Keratinocyte (primary cell): Measurements from ENCODE around the gene CNTNAP5.

Experiments used
- EZH2 ChIP-seq: IDR thresholded peaks from one replicate; pipeline ENCODE4 v1.6.1; 2012; ENCODE audit warnings: inconsistent platforms, mild to moderate bottlenecking, low read length, moderate library complexity
- TF ChIP-seq, protein P1 (sequence below), 3 experiments: IDR thresholded peaks in 1 of 3; conservative IDR thresholded peaks in 1 of 3; optimal IDR thresholded peaks in 1 of 3; 2 replicates in 2 of 3; 3 replicates in 1 of 3; pipeline versions ENCODE3 to v1.5.1; 2011; ENCODE audit warnings: low read length in 3 of 3, mild to moderate bottlenecking in 3 of 3, moderate library complexity in 2 of 3, control low read depth in 1 of 3, inconsistent platforms in 1 of 3; ENCODE audit not compliant: insufficient read depth in 2 of 3; ENCODE audit errors: extremely low read depth in 1 of 3

DNA sequence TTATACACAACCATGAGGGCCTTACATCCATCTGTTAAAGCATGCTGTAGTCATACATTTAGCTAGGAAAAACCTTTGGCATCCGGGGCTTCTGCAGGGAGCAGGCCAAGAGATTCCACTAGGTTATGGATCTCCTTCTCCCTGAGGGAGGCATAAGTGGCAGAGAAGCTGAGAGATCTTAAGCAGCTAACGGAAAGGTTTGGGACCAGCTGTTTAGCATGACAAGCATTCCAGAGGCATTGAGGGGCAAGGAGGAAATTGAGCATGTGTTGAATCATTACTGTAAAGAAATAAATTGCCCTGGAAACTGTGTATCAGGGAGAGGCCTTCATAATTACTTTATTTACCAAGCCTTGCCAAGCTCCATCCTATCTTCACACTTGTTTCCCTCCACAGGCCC, 643.1 kb downstream of the CNTNAP5 start:
- TF ChIP-seq, protein P1, sequence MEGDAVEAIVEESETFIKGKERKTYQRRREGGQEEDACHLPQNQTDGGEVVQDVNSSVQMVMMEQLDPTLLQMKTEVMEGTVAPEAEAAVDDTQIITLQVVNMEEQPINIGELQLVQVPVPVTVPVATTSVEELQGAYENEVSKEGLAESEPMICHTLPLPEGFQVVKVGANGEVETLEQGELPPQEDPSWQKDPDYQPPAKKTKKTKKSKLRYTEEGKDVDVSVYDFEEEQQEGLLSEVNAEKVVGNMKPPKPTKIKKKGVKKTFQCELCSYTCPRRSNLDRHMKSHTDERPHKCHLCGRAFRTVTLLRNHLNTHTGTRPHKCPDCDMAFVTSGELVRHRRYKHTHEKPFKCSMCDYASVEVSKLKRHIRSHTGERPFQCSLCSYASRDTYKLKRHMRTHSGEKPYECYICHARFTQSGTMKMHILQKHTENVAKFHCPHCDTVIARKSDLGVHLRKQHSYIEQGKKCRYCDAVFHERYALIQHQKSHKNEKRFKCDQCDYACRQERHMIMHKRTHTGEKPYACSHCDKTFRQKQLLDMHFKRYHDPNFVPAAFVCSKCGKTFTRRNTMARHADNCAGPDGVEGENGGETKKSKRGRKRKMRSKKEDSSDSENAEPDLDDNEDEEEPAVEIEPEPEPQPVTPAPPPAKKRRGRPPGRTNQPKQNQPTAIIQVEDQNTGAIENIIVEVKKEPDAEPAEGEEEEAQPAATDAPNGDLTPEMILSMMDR (optimal IDR thresholded peaks at IDR 0.05 in 1 of 3, IDR thresholded peaks at IDR 0.05 in 1 of 3, conservative IDR thresholded peaks at IDR 0.05 in 1 of 3; ENCODE audit: extremely low read depth in 1 of 3, insufficient read depth in 2 of 3, low read length in 3 of 3) = no peak
- no peak for TF ChIP-seq EZH2
